Sigmoid colon (tissue), 7 donors: ENCODE data around the gene PHF1. TPM values are rescaled to one million over a fixed set of nuclear protein-coding genes. Genes with fewer than 3 reads are reported as not detected.

Experiments used
- DNase-seq: peaks from one replicate; pipeline ENCODE4 v3.0.0-alpha.2; 2019
- H3K27ac ChIP-seq, 4 donors: fragments of 200-600 bp; sonication (generic); one replicate each; pipeline ENCODE4 v1.5.1; 2016 to 2019; ENCODE audit warnings: mild to moderate bottlenecking in 1 of 4
- H3K27me3 ChIP-seq, 3 donors: fragments of 200-600 bp; sonication (generic); one replicate each; pipeline ENCODE4 v1.5.1; 2019; ENCODE audit warnings: mild to moderate bottlenecking in 1 of 3
- H3K36me3 ChIP-seq, 4 donors: fragments of 200-600 bp; sonication (generic); one replicate each; pipeline ENCODE4 v1.5.1; 2016 to 2019
- H3K4me1 ChIP-seq, 4 donors: fragments of 200-600 bp; sonication (generic); one replicate each; pipeline ENCODE4 v1.5.1; 2017 to 2019
- H3K4me3 ChIP-seq, 4 donors: fragments of 200-600 bp; sonication (generic); one replicate each; pipeline ENCODE4 v1.5.1; 2017 to 2019; ENCODE audit warnings: mild to moderate bottlenecking in 2 of 4, moderate library complexity in 1 of 4
- H3K9me3 ChIP-seq, 4 donors: fragments of 200-600 bp in 3 of 4; sonication (generic) in 3 of 4; one replicate each; pipeline versions ENCODE4 v1.5.1 to v1.6.1; 2013 to 2019
- EP300 ChIP-seq, 4 donors: sonication (generic); formaldehyde crosslinking; IDR thresholded peaks; one replicate each; pipeline ENCODE4 v1.6.1; 2017; ENCODE audit warnings: antibody characterized with exemption in 4 of 4
- POLR2A ChIP-seq, 2 donors: fragments of 450-650 bp; IDR thresholded peaks; one replicate each; pipeline ENCODE4 v1.6.1; 2016; ENCODE audit warnings: antibody characterized with exemption in 2 of 2, mild to moderate bottlenecking in 2 of 2, moderate library complexity in 2 of 2
- POLR2AphosphoS5 ChIP-seq, 4 donors: sonication (generic); formaldehyde crosslinking; IDR thresholded peaks; one replicate each; pipeline ENCODE4 v1.6.1; 2017; ENCODE audit warnings: antibody characterized with exemption in 4 of 4
- WGBS, 2 donors: extraction: QIAGEN DNeasy Blood & Tissue Kit; methylation state at CpG; one replicate each; pipeline ENCODE4 v1.1.7; 2013; 5-methylcytosine and 5-hydroxymethylcytosine counted together
- intact Hi-C: fragments of 100-400 bp; cut with DNase I; formaldehyde crosslinking; loops from one replicate; pipeline ENCODE4 v1.15.1; 2023
- polyA plus RNA-seq, 3 donors: library from polyadenylated mRNA; stranded (reverse); fragments of 200-250 nt; gene quantifications; one replicate each; pipeline ENCODE4 v1.2.3, GENCODE V29; 2013
- total RNA-seq, 4 donors: library from RNA; depleted of rRNA; stranded (reverse); fragments of >200 nt; gene quantifications; one replicate each; pipeline ENCODE4 v1.1.0, GENCODE V29; 2016
- TF ChIP-seq, protein P1 (sequence below), 4 experiments: fragments of 450-650 bp in 3 of 4; fragments of 200-600 bp in 1 of 4; IDR thresholded peaks; one replicate each; pipeline ENCODE4 v1.5.1; 2016 to 2019; ENCODE audit warnings: antibody characterized with exemption in 4 of 4, mild to moderate bottlenecking in 3 of 4, moderate library complexity in 2 of 4
- donor health status: healthy with polysubstance abuse.
- donor health status: Bipolar disorder and iron deficiency.
- donor health status: healthy.

Gene PHF1
- total and polyA plus RNA-seq, 7 donors: 22.4 to 82.3 (median 57.1) TPM

DNA sequence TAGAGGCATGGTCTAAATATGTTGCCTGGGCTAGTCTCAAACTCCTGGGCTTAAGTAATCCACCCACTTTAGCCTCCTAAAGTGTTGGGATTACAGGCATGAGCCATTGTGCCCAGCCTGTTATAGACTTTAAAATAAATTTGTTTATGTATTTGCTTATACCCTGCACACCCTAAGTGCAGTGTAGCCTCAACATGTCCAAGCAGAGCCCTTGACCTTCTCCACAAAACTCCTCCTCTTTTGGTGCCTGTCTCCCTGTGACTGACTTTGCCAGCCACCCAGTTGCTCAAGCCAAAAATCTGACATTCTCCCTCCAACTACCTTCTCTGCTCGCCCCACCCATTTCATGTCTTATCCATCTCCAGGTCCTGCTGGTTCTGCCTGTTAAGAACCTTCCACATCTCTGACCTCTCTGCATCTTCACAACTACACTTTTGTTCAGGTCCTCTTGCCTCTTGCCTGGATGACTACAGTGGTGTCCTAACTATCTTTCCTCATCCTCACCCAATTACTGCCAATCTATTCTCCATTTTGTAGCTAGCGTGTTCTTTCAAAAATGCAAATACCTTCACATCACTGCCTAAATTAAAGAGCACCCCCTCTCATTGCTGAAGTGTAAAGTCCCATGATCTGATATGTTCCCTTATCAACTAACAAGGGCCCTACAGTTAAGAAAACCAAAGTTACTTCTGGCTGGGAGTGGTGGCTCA is 30.4 kb upstream of the PHF1 start:
- no peaks in the 10 kb centered on the region for H3K9me3 ChIP-seq
- peaks cover 0 to 27% (median 18%) of the 10 kb centered on the region in 4 donors for H3K4me1 ChIP-seq
- TF ChIP-seq POLR2A (IDR thresholded peaks at IDR 0.05): no peak
- TF ChIP-seq POLR2AphosphoS5 (IDR thresholded peaks at IDR 0.05): no peak
- TF ChIP-seq, protein P1, sequence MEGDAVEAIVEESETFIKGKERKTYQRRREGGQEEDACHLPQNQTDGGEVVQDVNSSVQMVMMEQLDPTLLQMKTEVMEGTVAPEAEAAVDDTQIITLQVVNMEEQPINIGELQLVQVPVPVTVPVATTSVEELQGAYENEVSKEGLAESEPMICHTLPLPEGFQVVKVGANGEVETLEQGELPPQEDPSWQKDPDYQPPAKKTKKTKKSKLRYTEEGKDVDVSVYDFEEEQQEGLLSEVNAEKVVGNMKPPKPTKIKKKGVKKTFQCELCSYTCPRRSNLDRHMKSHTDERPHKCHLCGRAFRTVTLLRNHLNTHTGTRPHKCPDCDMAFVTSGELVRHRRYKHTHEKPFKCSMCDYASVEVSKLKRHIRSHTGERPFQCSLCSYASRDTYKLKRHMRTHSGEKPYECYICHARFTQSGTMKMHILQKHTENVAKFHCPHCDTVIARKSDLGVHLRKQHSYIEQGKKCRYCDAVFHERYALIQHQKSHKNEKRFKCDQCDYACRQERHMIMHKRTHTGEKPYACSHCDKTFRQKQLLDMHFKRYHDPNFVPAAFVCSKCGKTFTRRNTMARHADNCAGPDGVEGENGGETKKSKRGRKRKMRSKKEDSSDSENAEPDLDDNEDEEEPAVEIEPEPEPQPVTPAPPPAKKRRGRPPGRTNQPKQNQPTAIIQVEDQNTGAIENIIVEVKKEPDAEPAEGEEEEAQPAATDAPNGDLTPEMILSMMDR (IDR thresholded peaks at IDR 0.05): no peak
- no peak for TF ChIP-seq EP300 (IDR thresholded peaks at IDR 0.05)
- DNase-seq: no peak
- H3K27me3 ChIP-seq: no peaks in the 10 kb centered on the region
- H3K36me3 ChIP-seq: no peaks in the 10 kb centered on the region
- H3K4me3 ChIP-seq: no peak overlapping the region
- 92 to 95% methylated on average over 2 of the region's 2 CpGs for WGBS, 2 donors
- intact Hi-C loops: no loop called here
- H3K27ac ChIP-seq: no peak overlapping the region

DNA sequence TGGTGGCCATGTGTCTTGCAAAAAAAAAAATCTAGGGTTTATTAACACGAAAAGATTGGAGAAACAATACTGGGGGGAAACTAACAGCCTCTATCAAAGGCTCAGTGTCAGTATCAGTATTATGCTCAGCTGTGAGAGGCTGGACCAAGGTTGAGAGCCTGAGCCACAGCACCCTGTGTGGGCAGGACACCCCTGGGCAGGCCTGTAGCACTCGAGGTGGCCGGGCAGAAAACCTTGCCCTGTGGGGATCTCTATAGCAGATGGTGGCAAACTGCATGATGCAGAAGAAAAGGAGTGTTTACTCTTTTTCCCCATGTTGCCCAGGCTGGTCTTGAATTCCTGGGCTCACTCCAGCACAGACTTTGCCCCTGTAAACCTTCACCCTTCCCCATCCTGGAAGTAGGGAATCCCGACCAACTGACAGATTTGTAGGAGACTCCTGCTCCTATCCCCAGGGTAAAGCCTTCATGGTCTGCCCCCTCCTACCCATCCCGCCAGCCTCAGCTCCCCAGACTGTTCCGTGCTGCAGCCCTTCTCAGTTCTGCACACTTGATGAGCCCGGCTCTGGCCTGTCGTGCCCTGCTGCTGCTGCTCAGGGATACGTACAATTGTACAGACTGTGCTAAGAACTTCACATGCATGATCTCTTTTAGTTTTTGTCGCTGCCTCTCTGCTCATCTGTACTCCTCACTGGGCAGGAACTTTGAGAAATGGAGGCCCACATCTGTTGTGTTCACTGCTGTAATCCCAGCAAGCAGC is 27.2 kb upstream of the PHF1 start:
- Histone ChIP-seq H3K4me1 (peaks cover 0 to 20% (median 11%) of the 10 kb centered on the region in 4 donors), H3K4me3 (no peak overlapping the region), H3K36me3 (no peaks in the 10 kb centered on the region), H3K27me3 (no peaks in the 10 kb centered on the region), H3K9me3 (no peaks in the 10 kb centered on the region), H3K27ac (peak overlapping the region in 1 of 4 donors; percentile 26)
- TF ChIP-seq POLR2AphosphoS5 (IDR thresholded peaks at IDR 0.05): no peak
- no peak for TF ChIP-seq EP300 (IDR thresholded peaks at IDR 0.05)
- TF ChIP-seq, protein P1 (IDR thresholded peaks at IDR 0.05): no peak
- TF ChIP-seq POLR2A (IDR thresholded peaks at IDR 0.05): no peak
- 61 to 78% methylated on average over 10 of the region's 10 CpGs for WGBS, 2 donors
- intact Hi-C loops: no loop called here
- DNase-seq: no peak

DNA sequence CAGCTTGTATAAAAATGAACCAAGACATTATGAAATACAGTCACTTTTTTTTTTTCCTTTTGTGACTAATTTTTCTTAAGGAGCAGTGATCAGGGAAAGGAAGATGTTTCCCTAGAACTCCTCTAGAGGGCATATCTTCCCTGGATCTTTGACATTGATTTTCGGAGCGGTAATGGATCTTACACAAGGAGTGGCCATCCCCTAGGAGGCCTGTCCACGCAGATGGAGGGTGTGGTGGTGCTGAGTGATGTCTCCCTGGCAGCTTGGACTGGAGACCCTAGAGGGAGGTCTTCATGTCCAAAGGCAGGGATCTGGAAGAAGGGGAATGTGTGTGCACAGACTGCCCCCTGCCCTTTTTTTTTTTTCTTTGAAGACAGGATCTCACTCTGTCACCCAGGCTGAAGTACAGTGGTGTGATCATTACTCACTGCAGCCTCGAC is 26.2 kb upstream of the PHF1 start:
- Histone ChIP-seq H3K4me3 (no peak overlapping the region), H3K27me3 (no peaks in the 10 kb centered on the region), H3K27ac (no peak overlapping the region), H3K4me1 (peaks cover 0 to 20% (median 11%) of the 10 kb centered on the region in 4 donors), H3K36me3 (no peaks in the 10 kb centered on the region), H3K9me3 (no peaks in the 10 kb centered on the region)
- TF ChIP-seq EP300 (IDR thresholded peaks at IDR 0.05): no peak
- TF ChIP-seq, protein P1 (IDR thresholded peaks at IDR 0.05): peak in 1 of 4 experiments; percentile 16
- intact Hi-C loops: no loop called here
- no peak for DNase-seq
- 17 to 55% methylated on average over 4 of the region's 4 CpGs for WGBS, 2 donors

DNA sequence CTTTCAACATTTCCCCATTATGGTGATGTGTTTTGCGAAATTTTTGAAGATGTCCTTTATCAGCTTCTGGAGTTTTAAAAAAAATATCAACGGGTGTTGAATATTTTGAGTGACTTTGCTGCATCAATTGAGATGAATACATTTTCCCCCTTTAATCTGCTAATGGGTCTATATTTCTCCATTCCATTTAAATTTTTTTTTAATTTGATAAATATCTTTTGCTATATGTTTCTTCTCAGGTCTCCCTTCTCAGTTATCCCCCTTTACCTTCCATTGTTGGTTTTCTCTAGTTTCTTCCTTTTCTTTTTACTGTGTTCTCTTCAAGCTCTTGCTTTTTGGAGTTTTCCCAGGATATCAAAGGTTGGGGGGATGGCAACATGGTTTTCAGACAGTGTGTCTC is 20.6 kb upstream of the PHF1 start:
- H3K4me1 ChIP-seq: peaks cover 0 to 14% (median 12%) of the 10 kb centered on the region in 4 donors
- no peaks in the 10 kb centered on the region for H3K36me3 ChIP-seq
- TF ChIP-seq POLR2AphosphoS5 (IDR thresholded peaks at IDR 0.05) (no peak), EP300 (IDR thresholded peaks at IDR 0.05) (no peak)
- TF ChIP-seq, protein P1 (IDR thresholded peaks at IDR 0.05): no peak
- no peak for DNase-seq
- no peaks in the 10 kb centered on the region for H3K27me3 ChIP-seq
- 90 to 97% methylated on average over 2 of the region's 2 CpGs for WGBS, 2 donors
- no peaks in the 10 kb centered on the region for H3K9me3 ChIP-seq
- intact Hi-C loops: loop anchor here (2.0 to 10.0 kb wide), 3 partner anchors 65 to 185 kb away; partner anchors contain the start of genes RPS18, VPS52 and ZBTB9
- peak overlapping the region in 3 of 4 donors; percentile 89 to 95 (median 94) for H3K27ac ChIP-seq
- no peak overlapping the region for H3K4me3 ChIP-seq
